HG03045 (cell line): ENCODE results near the gene CASTOR2.
"Not testable (repeated sequence)": the region's sequence is repeated elsewhere in the genome, so short reads cannot be mapped to it uniquely, and the experiment has no call there.

Experiments used
- ATAC-seq: cut with Tn5 transposase; IDR thresholded peaks from one replicate; pipeline ENCODE4 v1.9.1; 2021; ENCODE audit warnings: mild to moderate bottlenecking, moderate library complexity; ENCODE audit not compliant: unreplicated experiment

Gene CASTOR2

GRCh38 chr7:74994869-74995543 lies 30.5 kb downstream of the CASTOR2 start:
- ATAC-seq, result not testable (repeated sequence)

DNA sequence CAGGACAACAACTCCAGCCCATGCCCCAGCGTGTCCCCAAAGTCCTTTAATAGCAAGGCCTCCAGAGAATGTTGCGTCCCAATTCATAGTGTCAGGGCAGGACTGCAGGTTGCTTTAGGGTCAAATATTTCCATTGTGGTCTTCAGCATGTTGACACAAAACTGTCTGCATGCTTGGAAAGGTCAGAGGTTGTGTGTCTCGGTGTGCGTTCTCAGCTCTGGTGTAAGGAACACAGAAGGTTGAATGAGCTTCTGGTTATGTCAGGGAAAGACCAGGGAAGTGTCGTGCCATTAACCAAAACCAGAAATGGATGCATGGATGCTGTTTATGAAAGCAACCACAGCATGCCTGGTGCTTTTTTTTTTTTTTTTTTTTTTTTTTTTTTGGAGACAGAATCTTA lies 31.9 kb downstream of the CASTOR2 start:
- not testable (repeated sequence) for ATAC-seq

GRCh38 chr7:74997811-74998210 lies 33.3 kb downstream of the CASTOR2 start:
- not testable (repeated sequence) for ATAC-seq

- ATAC-seq, result not testable (repeated sequence)
Observed at GRCh38 chr7:75001356-75001755, 36.9 kb downstream of the CASTOR2 start.

- no peak for ATAC-seq
Observed at GRCh38 chr7:75010036-75010435, 45.5 kb downstream of the CASTOR2 start.

- no peak for ATAC-seq
Observed at GRCh38 chr7:75017832-75018231, 53.3 kb downstream of the CASTOR2 start.

GRCh38 chr7:75018570-75019364 lies 54.3 kb downstream of the CASTOR2 start:
- no peak for ATAC-seq

DNA sequence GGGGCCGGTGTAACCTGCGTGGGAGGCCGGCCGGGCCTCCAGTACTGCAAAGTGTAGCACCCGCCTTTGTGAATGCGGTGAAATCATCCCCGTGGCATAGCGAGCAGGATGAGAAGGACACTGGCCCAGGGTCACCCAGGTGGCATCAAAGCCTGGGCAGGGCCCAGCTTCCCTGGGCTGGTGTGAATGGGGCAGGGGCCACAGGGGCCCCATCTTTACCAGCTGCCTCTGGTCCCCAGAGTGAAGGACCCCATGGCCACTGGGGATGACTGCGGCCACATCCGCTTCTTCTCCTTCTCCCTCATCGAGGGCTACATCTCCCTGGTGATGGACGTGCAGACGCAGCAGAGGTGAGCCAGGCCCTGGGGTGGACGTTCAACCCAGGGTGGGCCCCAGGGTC lies 55.3 kb downstream of the CASTOR2 start:
- ATAC-seq, result no peak

GRCh38 chr7:75024922-75025321 lies 60.4 kb downstream of the CASTOR2 start:
- ATAC-seq, result no peak

DNA sequence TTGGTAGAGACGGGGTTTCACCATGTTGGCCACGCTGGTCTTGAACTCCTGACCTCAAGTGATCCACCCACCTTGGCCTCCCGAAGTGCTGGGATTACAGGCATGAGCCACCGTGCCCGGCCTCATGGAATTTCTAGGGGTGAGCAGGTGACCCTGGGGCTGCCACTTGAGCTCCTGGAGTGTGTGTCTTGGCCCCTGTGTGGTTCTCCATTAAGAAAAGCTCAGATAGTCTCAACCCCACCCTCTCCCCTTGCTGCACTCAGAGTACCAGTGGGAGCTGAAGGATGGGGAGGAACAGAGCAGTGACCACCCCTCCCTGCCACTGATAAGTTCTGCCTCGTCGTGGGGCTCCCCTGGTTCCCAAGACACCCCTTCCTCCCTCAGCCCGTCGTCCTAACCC lies 63.8 kb downstream of the CASTOR2 start:
- no peak for ATAC-seq

- ATAC-seq, result no peak
Observed at GRCh38 chr7:75033064-75033463, 68.6 kb downstream of the CASTOR2 start.

GRCh38 chr7:75033826-75034225 lies 69.3 kb downstream of the CASTOR2 start:
- no peak for ATAC-seq

DNA sequence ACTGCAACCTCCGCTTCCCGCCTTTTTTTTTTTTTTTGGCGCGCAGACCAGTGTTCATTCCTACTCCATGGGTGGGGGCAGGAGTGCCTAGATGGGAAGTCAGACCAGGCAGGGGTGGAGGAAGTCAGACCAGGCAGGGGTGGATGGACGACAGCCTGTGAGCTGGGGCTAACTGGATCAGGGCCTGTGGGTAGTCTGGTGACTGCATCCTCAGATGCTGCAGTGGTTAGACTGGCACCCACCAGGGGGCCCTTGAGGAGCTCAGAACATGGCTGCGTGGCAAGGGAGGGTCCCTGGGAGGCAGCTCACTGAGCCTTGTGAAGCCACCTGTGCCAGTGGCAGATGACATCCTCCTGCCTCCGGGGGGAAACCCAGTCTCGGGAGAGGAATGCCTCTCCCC lies 74.0 kb downstream of the CASTOR2 start:
- ATAC-seq, result no peak

GRCh38 chr7:75039166-75039565 lies 74.7 kb downstream of the CASTOR2 start:
- no peak for ATAC-seq

DNA sequence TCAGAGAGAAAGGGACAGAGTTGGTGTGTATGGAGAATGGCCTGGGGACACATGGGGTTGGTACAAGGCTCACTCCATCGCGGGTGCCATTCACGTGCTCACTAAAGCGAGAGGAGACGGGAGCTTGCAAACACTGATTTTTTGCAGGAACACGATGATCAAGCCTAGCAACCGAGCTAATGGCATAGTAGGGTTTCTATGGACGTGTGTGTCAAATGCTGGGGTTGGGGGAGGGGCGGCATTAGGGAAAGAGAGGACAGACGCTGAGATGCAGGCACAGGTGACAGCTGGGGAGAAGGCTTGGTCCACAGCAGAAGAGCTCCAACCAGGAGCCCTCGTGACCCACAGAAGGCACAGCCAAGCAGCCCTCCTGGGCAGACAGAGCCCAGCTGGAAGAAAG lies 75.2 kb downstream of the CASTOR2 start:
- ATAC-seq, result no peak

DNA sequence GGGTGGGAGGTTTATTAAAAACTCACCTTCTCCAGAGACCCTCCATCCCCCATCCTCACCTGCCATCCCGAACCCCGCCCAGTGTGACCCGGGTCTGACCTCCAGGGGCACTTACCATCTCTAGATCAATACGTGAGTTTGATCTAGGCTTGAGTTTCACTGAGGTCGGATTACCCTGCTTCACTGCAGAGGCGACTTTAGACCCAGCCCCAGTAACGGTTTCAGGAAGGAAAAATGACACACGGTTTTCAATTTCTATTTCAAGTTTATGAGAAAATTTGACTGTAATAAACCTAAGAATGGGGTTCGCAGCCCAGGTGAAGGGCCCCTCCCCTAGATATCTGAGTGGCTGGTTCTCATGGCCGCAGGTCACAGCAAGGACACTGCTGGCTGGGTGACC lies 76.0 kb downstream of the CASTOR2 start:
- ATAC-seq, result no peak

DNA sequence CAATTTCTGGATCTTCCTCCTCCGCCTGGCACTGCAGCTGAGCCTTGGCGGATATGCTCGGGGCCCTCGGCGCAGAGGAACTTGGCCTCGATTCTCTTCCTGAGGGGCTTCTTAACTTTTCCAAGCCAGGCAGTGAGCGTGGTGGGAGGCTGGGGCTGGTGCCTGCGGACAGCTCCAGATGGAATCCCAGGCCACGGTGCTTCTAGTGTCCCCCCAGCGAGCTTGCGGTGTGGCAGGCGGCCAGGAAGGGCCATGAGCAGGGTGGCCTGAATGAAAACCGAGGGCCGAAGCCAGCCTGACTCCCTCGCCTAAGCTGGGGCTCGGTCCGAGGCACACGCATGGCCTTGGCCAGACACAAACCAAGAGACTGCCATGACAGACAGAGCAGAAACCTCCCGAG lies 77.8 kb downstream of the CASTOR2 start:
- ATAC-seq, result no peak

- no peak for ATAC-seq
Observed at GRCh38 chr7:75042831-75043703, 78.6 kb downstream of the CASTOR2 start.

DNA sequence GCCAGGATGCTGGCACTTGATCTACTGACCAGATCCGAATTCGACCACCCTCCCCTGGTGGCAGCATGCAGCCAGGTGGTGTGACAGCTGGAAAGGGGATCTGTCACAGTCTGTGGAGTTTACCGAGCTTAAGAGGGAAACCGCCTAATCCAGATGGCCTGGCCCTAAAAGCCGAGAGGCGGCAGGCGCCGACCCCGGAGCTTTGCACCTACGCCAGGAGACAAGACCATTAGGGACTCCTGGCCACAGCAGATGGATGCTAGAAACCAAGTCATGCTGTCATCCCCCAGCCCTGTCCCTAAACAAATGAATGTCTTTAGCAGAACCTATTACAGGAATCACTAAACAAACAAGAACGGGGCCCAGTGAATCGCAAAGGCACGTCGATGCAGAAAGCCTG lies 81.4 kb downstream of the CASTOR2 start:
- no peak for ATAC-seq

DNA sequence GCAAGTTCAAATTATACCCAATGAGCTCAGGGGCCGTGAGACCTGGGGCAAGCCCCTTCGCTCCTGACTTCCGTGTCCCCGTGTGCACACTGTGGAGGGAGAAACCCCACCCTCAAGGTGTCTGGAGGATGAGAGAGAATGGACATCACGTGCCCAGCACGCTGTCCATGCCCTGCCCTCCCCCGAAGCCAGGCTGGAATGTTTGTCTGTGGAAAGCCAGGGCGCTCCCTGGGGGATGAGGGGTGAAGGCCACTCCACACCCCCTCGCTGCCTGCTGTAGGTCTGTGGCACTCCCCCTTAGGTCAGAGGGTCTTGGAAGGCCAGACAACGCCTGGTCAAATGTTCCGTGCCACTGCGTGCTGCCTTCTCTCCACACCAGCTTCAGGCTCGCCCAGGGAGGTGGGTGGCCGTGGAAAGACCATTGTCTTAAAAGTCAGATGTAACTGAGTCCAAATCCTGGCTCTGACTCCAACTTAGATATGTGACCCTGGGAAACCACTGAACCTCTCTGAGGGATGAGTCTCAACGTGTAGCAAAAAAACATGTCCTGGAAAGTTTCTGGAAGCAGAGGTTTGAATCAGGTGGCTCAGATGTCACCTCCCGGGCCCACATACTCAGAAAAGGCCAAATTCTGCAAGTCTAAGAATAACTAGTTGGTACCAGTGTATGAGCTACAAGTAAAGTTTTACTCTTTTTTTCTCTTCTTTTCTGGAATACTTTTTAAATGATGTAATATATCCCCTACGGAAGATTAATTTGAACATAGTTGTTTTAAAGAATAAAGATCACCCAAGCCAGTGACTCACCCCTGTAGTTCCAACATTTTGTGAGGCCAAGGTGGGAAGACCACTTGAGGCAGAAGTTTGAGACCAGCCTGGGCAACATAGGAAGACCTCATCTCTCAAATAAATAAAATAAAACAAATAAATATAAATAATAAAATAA lies 84.2 kb downstream of the CASTOR2 start:
- ATAC-seq, result no peak
